KMS-11 (cell line): ENCODE results near the gene SNX3.

Experiments used
- H2AFZ ChIP-seq: fragments of 200-600 bp; sonication (generic); 2 replicates; pipeline ENCODE4 v1.6.1; 2016; ENCODE audit warnings: antibody characterized with exemption, mixed run types, low read depth
- H3K27ac ChIP-seq: fragments of 200-600 bp; sonication (generic); 2 replicates; pipeline ENCODE4 v1.6.1; 2016; ENCODE audit warnings: mild to moderate bottlenecking, mixed run types
- H3K27me3 ChIP-seq: fragments of 200-600 bp; sonication (generic); 2 replicates; pipeline ENCODE4 v1.6.1; 2017; ENCODE audit warnings: mild to moderate bottlenecking, low read depth, mixed run types, moderate library complexity; ENCODE audit not compliant: insufficient read depth
- H3K36me3 ChIP-seq: fragments of 200-600 bp; sonication (generic); 2 replicates; pipeline ENCODE4 v1.6.1; 2017; ENCODE audit warnings: mild to moderate bottlenecking, mixed run types; ENCODE audit not compliant: insufficient read depth
- H3K4me1 ChIP-seq: fragments of 200-600 bp; sonication (generic); 2 replicates; pipeline ENCODE4 v1.6.1; 2016; ENCODE audit warnings: mild to moderate bottlenecking, low read depth, mixed run types; ENCODE audit not compliant: poor library complexity, severe bottlenecking
- H3K4me2 ChIP-seq: fragments of 200-600 bp; sonication (generic); 2 replicates; pipeline ENCODE4 v1.7.0; 2016; ENCODE audit warnings: mild to moderate bottlenecking, mixed run types
- H3K4me3 ChIP-seq: fragments of 200-600 bp; sonication (generic); IDR thresholded peaks from 2 replicates; pipeline ENCODE4 v1.6.1; 2017; ENCODE audit warnings: low read depth, low read length, mixed read lengths; ENCODE audit not compliant: insufficient read depth
- H3K79me2 ChIP-seq: fragments of 200-600 bp; sonication (generic); 2 replicates; pipeline ENCODE4 v1.6.1; 2016; ENCODE audit warnings: low read depth, mixed run types; ENCODE audit not compliant: insufficient read depth
- H3K9ac ChIP-seq: fragments of 200-600 bp; sonication (generic); 2 replicates; pipeline ENCODE4 v1.6.1; 2016; ENCODE audit warnings: mild to moderate bottlenecking, mixed run types
- H4K20me1 ChIP-seq: fragments of 200-600 bp; sonication (generic); 2 replicates; pipeline ENCODE4 v1.6.1; 2016; ENCODE audit warnings: mild to moderate bottlenecking, mixed run types; ENCODE audit not compliant: insufficient read depth
- TF ChIP-seq, protein P1 (sequence below): fragments of 200-600 bp; sonication (generic); conservative IDR thresholded peaks from 2 replicates; pipeline ENCODE4 v1.6.1; 2017; ENCODE audit warnings: low read depth, mild to moderate bottlenecking, antibody characterized with exemption, low read length, moderate library complexity, mixed read lengths

Gene SNX3

DNA sequence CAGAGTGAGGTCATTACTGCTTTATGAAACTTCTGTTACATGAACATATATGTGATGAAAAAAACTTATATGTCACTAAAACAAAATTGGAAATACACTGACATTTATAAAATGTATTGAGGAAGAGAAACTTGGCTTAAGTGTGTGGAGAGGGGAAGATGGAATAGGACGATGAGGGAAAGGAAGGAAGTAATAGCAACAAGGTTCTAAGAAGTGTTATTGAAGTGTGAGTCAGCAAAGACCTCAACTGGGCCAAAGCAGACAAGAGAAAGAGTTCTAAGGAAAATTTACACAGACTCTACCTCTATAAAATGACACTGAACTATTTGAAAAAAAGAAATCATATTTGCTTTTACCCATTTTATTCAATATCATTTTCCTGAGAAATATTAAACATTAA lies 38.3 kb downstream of the SNX3 start:
- H3K4me2 ChIP-seq: no peak overlapping the region
- H3K4me1 ChIP-seq: no peaks in the 10 kb centered on the region
- TF ChIP-seq, protein P1, sequence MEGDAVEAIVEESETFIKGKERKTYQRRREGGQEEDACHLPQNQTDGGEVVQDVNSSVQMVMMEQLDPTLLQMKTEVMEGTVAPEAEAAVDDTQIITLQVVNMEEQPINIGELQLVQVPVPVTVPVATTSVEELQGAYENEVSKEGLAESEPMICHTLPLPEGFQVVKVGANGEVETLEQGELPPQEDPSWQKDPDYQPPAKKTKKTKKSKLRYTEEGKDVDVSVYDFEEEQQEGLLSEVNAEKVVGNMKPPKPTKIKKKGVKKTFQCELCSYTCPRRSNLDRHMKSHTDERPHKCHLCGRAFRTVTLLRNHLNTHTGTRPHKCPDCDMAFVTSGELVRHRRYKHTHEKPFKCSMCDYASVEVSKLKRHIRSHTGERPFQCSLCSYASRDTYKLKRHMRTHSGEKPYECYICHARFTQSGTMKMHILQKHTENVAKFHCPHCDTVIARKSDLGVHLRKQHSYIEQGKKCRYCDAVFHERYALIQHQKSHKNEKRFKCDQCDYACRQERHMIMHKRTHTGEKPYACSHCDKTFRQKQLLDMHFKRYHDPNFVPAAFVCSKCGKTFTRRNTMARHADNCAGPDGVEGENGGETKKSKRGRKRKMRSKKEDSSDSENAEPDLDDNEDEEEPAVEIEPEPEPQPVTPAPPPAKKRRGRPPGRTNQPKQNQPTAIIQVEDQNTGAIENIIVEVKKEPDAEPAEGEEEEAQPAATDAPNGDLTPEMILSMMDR: no peak
- H3K9ac ChIP-seq: no peak overlapping the region
- H3K36me3 ChIP-seq: no peaks in the 10 kb centered on the region
- H3K4me3 ChIP-seq: no peak overlapping the region
- H3K27ac ChIP-seq: no peak overlapping the region
- H2AFZ ChIP-seq: no peak overlapping the region
- no peaks in the 10 kb centered on the region for H3K79me2 ChIP-seq
- H4K20me1 ChIP-seq: no peaks in the 10 kb centered on the region
- no peaks in the 10 kb centered on the region for H3K27me3 ChIP-seq

DNA sequence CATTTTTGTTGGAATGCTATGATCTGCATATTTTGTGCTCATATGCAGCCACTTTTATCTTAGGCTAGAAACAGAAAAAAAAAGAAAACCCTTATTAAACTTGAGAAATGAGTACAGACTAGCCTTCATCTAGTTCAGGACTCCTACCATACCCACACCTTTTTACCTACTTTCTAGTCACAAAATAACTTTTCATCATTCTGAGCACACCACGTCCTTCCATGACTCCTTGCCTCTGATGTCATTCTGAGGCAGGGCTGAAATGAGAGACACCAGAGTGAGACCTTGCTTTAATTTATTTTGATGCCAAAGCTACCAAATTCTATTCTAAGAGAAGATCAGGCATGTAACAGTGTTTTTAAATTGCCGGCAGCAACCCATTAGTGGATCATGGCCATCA lies 38.8 kb downstream of the SNX3 start:
- TF ChIP-seq, protein P1: no peak
- no peaks in the 10 kb centered on the region for H3K4me1 ChIP-seq
- no peak overlapping the region for H3K27ac ChIP-seq
- H4K20me1 ChIP-seq: no peaks in the 10 kb centered on the region
- H2AFZ ChIP-seq: no peak overlapping the region
- no peaks in the 10 kb centered on the region for H3K79me2 ChIP-seq
- H3K4me3 ChIP-seq: no peak overlapping the region
- no peaks in the 10 kb centered on the region for H3K27me3 ChIP-seq
- no peak overlapping the region for H3K9ac ChIP-seq
- no peaks in the 10 kb centered on the region for H3K36me3 ChIP-seq
- H3K4me2 ChIP-seq: no peak overlapping the region

GRCh38 chr6:108211671-108212070 lies 49.2 kb downstream of the SNX3 start:
- Histone ChIP-seq H4K20me1 (no peaks in the 10 kb centered on the region), H3K4me1 (no peaks in the 10 kb centered on the region), H3K36me3 (no peaks in the 10 kb centered on the region), H3K27ac (no peak overlapping the region), H3K27me3 (no peaks in the 10 kb centered on the region), H3K79me2 (no peaks in the 10 kb centered on the region), H2AFZ (no peak overlapping the region), H3K4me3 (no peak overlapping the region), H3K4me2 (no peak overlapping the region), H3K9ac (no peak overlapping the region)
- TF ChIP-seq, protein P1: no peak

DNA sequence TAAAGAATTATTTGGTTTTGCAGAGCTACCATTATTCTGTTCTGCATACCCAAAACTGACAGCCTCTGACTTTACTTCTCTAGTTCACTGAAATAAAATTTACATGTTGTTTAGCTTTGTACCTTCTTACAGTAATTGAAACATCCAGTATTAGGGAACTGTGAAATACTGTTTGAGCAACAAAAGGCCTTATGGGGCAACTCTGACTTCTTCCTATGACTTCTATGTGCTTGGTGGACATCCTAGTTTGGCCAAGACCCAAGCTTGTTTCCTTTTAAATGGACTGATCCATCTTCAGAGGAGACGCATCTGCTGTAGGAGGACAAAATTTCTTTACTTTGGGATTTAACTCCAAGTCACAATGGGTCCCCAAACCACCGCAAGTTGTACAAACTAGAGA lies 50.3 kb downstream of the SNX3 start:
- Histone ChIP-seq H3K27ac (no peak overlapping the region), H3K79me2 (no peaks in the 10 kb centered on the region), H3K4me1 (no peaks in the 10 kb centered on the region), H3K4me2 (no peak overlapping the region), H3K4me3 (no peak overlapping the region), H3K36me3 (no peaks in the 10 kb centered on the region), H4K20me1 (no peaks in the 10 kb centered on the region), H3K9ac (no peak overlapping the region), H2AFZ (no peak overlapping the region), H3K27me3 (no peaks in the 10 kb centered on the region)
- TF ChIP-seq, protein P1: no peak
